Esophagus muscularis mucosa (tissue), 3 donors: Measurements from ENCODE around the gene ORMDL3.

Experiments
- POLR2AphosphoS5 ChIP-seq, 2 donors: sonication (generic); formaldehyde crosslinking; IDR thresholded peaks; one replicate each; pipeline ENCODE4 v1.6.1; 2017; ENCODE audit warnings: antibody characterized with exemption in 2 of 2
- TF ChIP-seq, protein P1 (sequence below), 3 experiments: fragments of 200-600 bp in 2 of 3; fragments of 450-650 bp in 1 of 3; sonication (generic) in 2 of 3; IDR thresholded peaks; one replicate each; pipeline ENCODE4 v1.5.1; 2017 to 2019; ENCODE audit warnings: antibody characterized with exemption in 3 of 3, mild to moderate bottlenecking in 2 of 3, moderate library complexity in 1 of 3

DNA sequence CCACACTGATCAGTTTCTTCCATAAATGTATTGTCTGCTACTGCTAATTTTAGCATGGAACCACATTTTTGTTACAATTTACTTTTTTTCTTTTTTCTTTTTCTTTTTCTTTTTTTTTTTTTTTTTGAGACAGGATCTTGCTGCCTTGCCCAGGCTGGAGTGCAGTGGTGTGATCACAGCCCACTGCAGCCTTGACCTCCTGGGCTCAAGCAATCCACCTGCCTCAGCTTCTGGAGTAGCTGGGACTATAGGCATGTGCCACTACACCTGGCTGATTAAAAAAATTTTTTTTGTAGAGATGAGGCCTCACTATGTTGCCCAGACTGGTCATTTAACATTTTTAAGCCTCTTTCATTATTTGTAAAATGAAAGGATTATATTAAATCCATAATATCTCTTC is 40.3 kb downstream of the ORMDL3 start:
- TF ChIP-seq POLR2AphosphoS5 (IDR thresholded peaks at IDR 0.05): no peak
- TF ChIP-seq, protein P1, sequence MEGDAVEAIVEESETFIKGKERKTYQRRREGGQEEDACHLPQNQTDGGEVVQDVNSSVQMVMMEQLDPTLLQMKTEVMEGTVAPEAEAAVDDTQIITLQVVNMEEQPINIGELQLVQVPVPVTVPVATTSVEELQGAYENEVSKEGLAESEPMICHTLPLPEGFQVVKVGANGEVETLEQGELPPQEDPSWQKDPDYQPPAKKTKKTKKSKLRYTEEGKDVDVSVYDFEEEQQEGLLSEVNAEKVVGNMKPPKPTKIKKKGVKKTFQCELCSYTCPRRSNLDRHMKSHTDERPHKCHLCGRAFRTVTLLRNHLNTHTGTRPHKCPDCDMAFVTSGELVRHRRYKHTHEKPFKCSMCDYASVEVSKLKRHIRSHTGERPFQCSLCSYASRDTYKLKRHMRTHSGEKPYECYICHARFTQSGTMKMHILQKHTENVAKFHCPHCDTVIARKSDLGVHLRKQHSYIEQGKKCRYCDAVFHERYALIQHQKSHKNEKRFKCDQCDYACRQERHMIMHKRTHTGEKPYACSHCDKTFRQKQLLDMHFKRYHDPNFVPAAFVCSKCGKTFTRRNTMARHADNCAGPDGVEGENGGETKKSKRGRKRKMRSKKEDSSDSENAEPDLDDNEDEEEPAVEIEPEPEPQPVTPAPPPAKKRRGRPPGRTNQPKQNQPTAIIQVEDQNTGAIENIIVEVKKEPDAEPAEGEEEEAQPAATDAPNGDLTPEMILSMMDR (IDR thresholded peaks at IDR 0.05): no peak
